Ectodermal cell (in vitro differentiated cells): ENCODE results near the gene FHIT.

Experiments used
- H3K27ac ChIP-seq: 2 replicates; pipeline ENCODE4 v1.7.0; 2013; ENCODE audit warnings: mild to moderate bottlenecking, low read depth, low read length; ENCODE audit not compliant: insufficient read depth, poor library complexity, severe bottlenecking
- H3K27me3 ChIP-seq: 2 replicates; pipeline ENCODE4 v1.7.0; 2013; ENCODE audit warnings: mild to moderate bottlenecking, low read length; ENCODE audit not compliant: insufficient read depth, control insufficient read depth, poor library complexity, severe bottlenecking
- H3K36me3 ChIP-seq: one replicate; pipeline ENCODE4 v1.7.0; 2013; ENCODE audit warnings: low read length; ENCODE audit not compliant: control insufficient read depth, insufficient read depth
- H3K4me1 ChIP-seq: one replicate; pipeline ENCODE4 v1.7.0; 2013; ENCODE audit warnings: low read length; ENCODE audit not compliant: control insufficient read depth, insufficient read depth
- H3K4me3 ChIP-seq: 2 replicates; pipeline ENCODE4 v1.7.0; 2013; ENCODE audit warnings: low read depth, low read length, control low read depth; ENCODE audit not compliant: insufficient read depth
- H3K9me3 ChIP-seq: 2 replicates; pipeline ENCODE4 v1.7.0; 2013; ENCODE audit warnings: mild to moderate bottlenecking, low read length, moderate library complexity; ENCODE audit not compliant: control insufficient read depth
- WGBS, 2 experiments: methylation state at CpG; one replicate each; pipeline ENCODE4 v1.1.7; 2013; ENCODE audit warnings: missing lambda C conversion rate in 2 of 2; 5-methylcytosine and 5-hydroxymethylcytosine counted together

Gene FHIT

GRCh38 chr3:60276615-60277014 is 974.6 kb downstream of the FHIT start:
- WGBS, 2 experiments: 91 to 93% methylated on average over 2 of the region's 2 CpGs
- H3K27ac ChIP-seq: no peak overlapping the region
- no peaks in the 10 kb centered on the region for H3K27me3 ChIP-seq
- H3K4me1 ChIP-seq: peaks cover 3% of the 10 kb centered on the region
- H3K9me3 ChIP-seq: no peaks in the 10 kb centered on the region
- H3K36me3 ChIP-seq: no peaks in the 10 kb centered on the region
- no peak overlapping the region for H3K4me3 ChIP-seq

GRCh38 chr3:60274646-60275045 is 976.6 kb downstream of the FHIT start:
- Histone ChIP-seq H3K4me1 (peaks cover 3% of the 10 kb centered on the region), H3K27ac (no peak overlapping the region), H3K4me3 (no peak overlapping the region), H3K9me3 (no peaks in the 10 kb centered on the region), H3K36me3 (no peaks in the 10 kb centered on the region), H3K27me3 (no peaks in the 10 kb centered on the region)

- WGBS, 2 experiments: 88 to 92% methylated on average over 1 of the region's 2 CpGs
- H3K9me3 ChIP-seq: no peaks in the 10 kb centered on the region
- H3K36me3 ChIP-seq: no peaks in the 10 kb centered on the region
- H3K4me1 ChIP-seq: peaks cover 3% of the 10 kb centered on the region
- H3K4me3 ChIP-seq: no peak overlapping the region
- H3K27me3 ChIP-seq: no peaks in the 10 kb centered on the region
- H3K27ac ChIP-seq: no peak overlapping the region
These were observed 977.2 kb downstream of the FHIT start for GRCh38 chr3:60274098-60274497.

GRCh38 chr3:60269829-60270266 is 981.4 kb downstream of the FHIT start:
- Histone ChIP-seq H3K4me3 (no peak overlapping the region), H3K9me3 (no peaks in the 10 kb centered on the region), H3K27me3 (no peaks in the 10 kb centered on the region), H3K36me3 (no peaks in the 10 kb centered on the region), H3K4me1 (no peaks in the 10 kb centered on the region), H3K27ac (no peak overlapping the region)
- WGBS, 2 experiments: 92 to 95% methylated on average over 7 of the region's 7 CpGs

GRCh38 chr3:60269377-60269776 is 981.9 kb downstream of the FHIT start:
- Histone ChIP-seq H3K27me3 (no peaks in the 10 kb centered on the region), H3K36me3 (no peaks in the 10 kb centered on the region), H3K9me3 (no peaks in the 10 kb centered on the region), H3K4me1 (no peaks in the 10 kb centered on the region), H3K4me3 (no peak overlapping the region), H3K27ac (no peak overlapping the region)
- 86 to 88% methylated on average over 1 of the region's 1 CpG for WGBS, 2 experiments

GRCh38 chr3:60268123-60268522 is 983.1 kb downstream of the FHIT start:
- Histone ChIP-seq H3K9me3 (no peaks in the 10 kb centered on the region), H3K27me3 (no peaks in the 10 kb centered on the region), H3K4me3 (no peak overlapping the region), H3K4me1 (no peaks in the 10 kb centered on the region), H3K36me3 (no peaks in the 10 kb centered on the region), H3K27ac (no peak overlapping the region)
- 0% methylated on average over 1 of the region's 2 CpGs for WGBS, 2 experiments

- WGBS, 2 experiments: 100% methylated on average over 1 to 2 of the region's 2 CpGs
- Histone ChIP-seq H3K27ac (no peak overlapping the region), H3K27me3 (no peaks in the 10 kb centered on the region)
These were observed 984.8 kb downstream of the FHIT start for GRCh38 chr3:60266444-60266843.

GRCh38 chr3:60263191-60263590 is 988.1 kb downstream of the FHIT start:
- no peaks in the 10 kb centered on the region for H3K4me1 ChIP-seq
- H3K36me3 ChIP-seq: no peaks in the 10 kb centered on the region
- H3K27ac ChIP-seq: no peak overlapping the region
- no peaks in the 10 kb centered on the region for H3K27me3 ChIP-seq
- H3K4me3 ChIP-seq: no peak overlapping the region
- H3K9me3 ChIP-seq: no peaks in the 10 kb centered on the region

More at GRCh38 chr3:60266444-60266843, 984.8 kb downstream of the FHIT start:
- Histone ChIP-seq H3K36me3 (no peaks in the 10 kb centered on the region), H3K4me1 (no peaks in the 10 kb centered on the region), H3K9me3 (no peaks in the 10 kb centered on the region), H3K4me3 (no peak overlapping the region)

- no peaks in the 10 kb centered on the region for H3K36me3 ChIP-seq
- H3K27ac ChIP-seq: no peak overlapping the region
- H3K9me3 ChIP-seq: no peaks in the 10 kb centered on the region
- no peak overlapping the region for H3K4me3 ChIP-seq
- WGBS, 2 experiments: 100% methylated on average over 1 to 2 of the region's 2 CpGs
- no peaks in the 10 kb centered on the region for H3K27me3 ChIP-seq
- no peaks in the 10 kb centered on the region for H3K4me1 ChIP-seq
These were observed 988.7 kb downstream of the FHIT start for GRCh38 chr3:60262546-60262945.

GRCh38 chr3:60260546-60260945 is 990.7 kb downstream of the FHIT start:
- 54 to 56% methylated on average over 5 of the region's 5 CpGs for WGBS, 2 experiments
- H3K9me3 ChIP-seq: no peaks in the 10 kb centered on the region
- H3K4me1 ChIP-seq: no peaks in the 10 kb centered on the region
- H3K27me3 ChIP-seq: no peaks in the 10 kb centered on the region
- no peaks in the 10 kb centered on the region for H3K36me3 ChIP-seq
- no peak overlapping the region for H3K4me3 ChIP-seq
- H3K27ac ChIP-seq: no peak overlapping the region

GRCh38 chr3:60250810-60251209 is 1000.4 kb downstream of the FHIT start:
- H3K4me3 ChIP-seq: no peak overlapping the region
- H3K27me3 ChIP-seq: no peaks in the 10 kb centered on the region
- no peaks in the 10 kb centered on the region for H3K9me3 ChIP-seq
- WGBS, 2 experiments: 92 to 98% methylated on average over 3 of the region's 3 CpGs
- no peaks in the 10 kb centered on the region for H3K36me3 ChIP-seq
- H3K27ac ChIP-seq: no peak overlapping the region
- no peaks in the 10 kb centered on the region for H3K4me1 ChIP-seq
